ENCODE data around the gene BRAF.
"Not testable (repeated sequence)": the region's sequence is repeated elsewhere in the genome, so short reads cannot be mapped to it uniquely, and the experiment has no call there.

Gene BRAF

DNA sequence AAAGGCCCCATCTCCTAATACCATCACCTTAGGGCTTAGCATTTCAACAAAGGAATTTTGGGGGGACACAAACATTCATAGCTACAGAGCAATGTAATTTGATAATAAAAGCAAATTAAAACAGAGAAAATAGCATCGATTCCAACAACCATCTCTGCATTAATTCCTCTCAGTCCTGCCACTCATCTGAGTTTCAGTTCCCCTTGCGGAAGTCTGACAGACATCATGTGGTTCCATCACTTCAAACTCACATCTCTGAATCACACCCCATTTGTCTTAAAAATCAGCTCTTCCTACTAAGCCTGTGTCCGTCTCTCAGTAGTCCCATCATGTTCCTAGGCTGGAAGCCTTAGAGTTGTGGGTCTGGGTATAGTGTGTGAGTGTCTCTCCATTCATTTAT lies 248.4 kb downstream of the BRAF start:
- DNase-seq: no peak

DNA sequence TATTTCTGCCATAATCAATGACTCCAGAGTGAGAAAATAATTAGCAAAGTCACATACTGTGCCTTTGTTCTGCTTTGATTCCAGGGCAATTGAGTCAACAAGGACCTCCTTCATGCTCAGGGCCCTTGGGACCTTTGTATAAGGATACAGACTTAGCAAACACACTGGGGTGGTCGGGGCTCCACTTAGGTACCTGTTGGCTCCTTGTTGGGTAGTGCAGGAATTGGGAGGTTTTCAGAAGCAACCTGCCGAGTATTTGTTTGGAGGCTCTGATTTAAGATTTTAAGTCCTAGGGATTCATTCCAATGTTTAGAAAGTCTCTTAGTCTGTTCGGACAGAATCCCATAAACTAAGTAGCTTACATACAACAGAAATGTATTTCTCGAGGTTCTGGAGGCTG lies 249.0 kb downstream of the BRAF start:
- DNase-seq: peak; percentile 28

- DNase-seq: peak; percentile 60
Measured at GRCh38 chr7:140674899-140675701, 249.6 kb downstream of the BRAF start.

DNA sequence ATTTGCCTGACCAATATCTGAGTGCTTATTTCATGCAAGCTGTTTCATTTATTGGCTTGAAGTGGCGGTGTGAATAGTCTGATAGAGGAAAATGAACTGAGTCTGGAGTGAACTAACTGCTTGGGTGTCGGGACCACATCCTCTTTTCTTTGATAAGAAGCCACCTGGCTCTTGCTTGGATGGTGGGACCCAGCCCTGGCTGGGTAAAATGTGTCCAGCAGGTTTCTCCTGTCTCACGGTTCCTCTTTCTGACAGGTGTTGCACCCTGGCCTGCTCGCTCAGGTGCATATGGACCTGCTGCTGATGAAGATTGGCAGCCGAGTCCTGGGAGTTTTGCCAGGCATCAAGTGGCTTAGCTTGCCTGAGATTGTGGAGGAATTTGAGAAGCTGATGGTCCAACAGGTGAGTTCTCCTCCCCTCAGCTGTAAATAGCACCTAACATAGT lies 250.4 kb downstream of the BRAF start:
- peak; percentile 33 for DNase-seq

DNA sequence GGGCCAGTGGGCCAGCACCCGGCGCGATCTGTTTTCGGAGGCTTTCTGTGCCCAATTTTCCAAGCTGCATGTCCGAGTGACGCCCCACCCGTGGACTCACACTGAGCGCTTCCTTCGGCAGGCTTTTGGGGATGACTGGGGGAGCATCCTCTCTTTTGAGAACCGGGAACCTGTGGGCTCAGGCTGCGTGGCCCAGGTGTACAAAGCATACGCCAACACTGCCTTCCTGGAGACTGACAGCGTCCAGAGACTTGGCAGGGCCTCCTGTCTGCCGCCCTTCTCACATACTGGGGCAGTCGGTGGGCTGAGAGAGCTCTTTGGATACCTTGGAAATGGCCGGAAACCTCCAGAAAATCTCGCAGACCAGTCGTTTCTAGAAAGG lies 251.0 kb downstream of the BRAF start:
- DNase-seq: no peak

DNA sequence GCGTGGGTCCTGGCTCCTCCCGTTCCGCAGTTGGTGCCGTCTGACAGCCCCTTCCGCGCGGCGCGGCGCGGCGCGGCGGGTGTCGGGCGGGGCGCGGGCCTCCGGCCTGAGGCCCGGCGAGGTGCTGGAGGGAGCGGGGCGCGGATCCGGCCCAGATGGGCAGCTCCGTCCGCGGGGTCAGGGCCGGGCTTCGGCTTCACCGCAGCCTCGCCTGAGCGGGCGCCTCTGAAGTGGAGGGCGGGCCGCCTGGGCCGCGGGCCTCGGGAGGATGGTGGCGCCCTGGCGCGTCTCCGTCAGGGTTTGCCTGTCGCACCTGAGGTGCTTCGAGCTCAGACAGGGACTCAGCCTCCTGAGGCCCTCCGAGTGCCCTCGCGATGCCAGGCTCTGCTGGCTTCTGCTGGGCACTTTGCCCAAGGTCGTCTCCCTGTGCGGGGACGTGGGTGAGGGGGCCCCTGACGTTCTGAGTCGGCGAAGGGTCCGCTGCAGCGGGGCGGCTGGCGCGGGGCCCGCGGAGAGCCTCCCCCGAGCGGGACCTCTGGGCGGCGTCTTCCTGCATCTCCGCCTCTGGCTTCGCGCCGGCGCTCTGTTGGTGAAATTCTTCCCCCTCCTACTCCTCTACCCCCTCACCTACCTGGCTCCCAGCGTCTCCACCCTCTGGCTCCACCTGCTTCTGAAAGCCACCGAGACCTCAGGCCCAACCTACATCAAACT lies 251.5 kb downstream of the BRAF start:
- peak; percentile 88 for DNase-seq

DNA sequence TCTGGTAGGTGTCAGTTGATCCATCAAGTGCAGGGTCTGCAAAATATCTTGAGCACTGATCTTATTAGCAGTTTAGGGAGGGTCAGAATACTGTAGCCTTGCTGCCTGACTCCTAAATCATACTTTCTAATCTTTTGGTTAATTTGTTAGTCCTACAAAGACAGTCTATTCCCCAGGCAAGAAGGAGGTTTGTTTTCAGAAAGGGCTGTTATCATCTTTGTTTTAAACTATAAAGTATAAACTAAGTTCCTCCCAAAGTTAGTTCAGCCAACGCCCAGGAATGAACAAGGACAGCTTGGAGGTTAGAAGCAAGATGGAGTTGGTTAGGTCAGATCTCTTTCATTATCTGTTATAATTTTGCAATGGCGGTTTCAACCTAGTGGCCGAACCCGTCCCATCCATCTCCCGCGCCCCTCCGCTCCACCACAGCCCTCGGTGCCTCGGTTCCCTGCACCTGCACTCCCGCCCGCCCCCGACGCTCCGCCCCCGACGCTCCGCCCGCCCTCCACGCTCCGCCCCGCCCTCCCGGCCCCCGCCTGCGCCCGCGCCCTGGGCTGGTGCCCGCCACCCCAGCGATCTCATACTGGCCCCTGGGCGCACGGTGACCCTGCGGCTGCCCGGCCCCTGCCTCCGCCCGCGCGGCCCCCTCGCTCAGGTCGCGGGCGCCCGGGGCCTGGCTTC lies 252.2 kb downstream of the BRAF start, which contains the start of gene ADCK2:
Gene ADCK2, plus strand, starts transcription at position 564 of the 681 bp plus-strand sequence. CDS start 386 bp downstream, outside the sequence.
- DNase-seq: peak; percentile 82

- DNase-seq: no peak
Measured at GRCh38 chr7:140671966-140672365, 252.8 kb downstream of the BRAF start.

DNA sequence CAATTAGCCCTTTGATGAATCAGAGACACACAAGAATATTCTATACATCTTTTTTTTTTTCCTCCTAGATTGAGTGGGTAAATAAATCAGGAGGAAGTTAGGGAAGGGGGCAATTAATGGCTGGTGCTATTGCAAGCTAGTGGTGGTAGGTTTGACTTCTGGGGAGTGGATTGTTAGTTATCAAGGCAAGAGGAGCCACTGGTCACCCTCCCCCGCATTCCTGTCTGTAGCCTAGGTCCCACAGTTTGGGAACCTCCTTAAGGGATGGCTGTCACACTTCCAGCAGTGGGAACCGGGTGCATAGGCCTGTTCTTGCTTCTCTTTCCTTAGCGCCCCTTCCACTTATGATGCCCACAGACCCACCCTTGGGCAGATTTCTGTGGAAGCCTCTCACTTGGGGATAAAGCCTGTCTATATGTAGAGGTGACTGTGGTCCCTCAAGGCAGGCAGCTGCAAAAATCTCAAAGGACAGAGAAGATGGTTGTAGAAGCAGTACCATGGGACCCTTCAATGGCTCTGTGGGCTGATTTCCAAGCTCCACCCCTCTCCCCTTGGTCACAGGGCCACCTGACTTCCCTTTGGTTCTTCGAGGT lies 254.3 kb downstream of the BRAF start:
- DNase-seq: no peak

DNA sequence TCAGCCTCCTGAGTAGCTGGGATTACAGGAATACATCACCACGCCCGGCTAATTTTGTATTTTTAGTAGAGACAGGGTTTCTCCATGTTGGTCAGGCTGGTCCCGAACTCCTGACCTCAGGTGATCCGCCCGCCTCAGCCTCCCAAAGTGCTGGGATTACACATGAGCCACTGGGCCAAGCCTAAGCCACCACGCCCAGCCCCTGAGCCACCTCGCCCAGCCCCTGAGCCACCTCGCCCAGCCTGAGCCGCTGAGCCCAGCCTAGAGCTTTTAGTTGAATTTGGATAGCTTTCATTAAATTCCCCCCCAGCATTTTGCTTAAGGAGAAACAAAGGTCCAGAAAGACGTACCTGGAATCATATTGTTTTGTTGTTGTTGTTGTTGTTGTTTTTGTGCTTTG lies 254.9 kb downstream of the BRAF start:
- not testable (repeated sequence) for DNase-seq

GRCh38 chr7:140669352-140669751 lies 255.4 kb downstream of the BRAF start:
- peak; percentile 52 for DNase-seq
